Brain pericyte (primary cell): ENCODE results near the gene TCP11L1.
"Not testable (repeated sequence)": the region's sequence is repeated elsewhere in the genome, so short reads cannot be mapped to it uniquely, and the experiment has no call there.

Experiments
- DNase-seq: peaks from one replicate; pipeline ENCODE4 v3.0.0-alpha.2; 2012; ENCODE audit warnings: low read depth, low spot score

TCP11L1 gene

DNA sequence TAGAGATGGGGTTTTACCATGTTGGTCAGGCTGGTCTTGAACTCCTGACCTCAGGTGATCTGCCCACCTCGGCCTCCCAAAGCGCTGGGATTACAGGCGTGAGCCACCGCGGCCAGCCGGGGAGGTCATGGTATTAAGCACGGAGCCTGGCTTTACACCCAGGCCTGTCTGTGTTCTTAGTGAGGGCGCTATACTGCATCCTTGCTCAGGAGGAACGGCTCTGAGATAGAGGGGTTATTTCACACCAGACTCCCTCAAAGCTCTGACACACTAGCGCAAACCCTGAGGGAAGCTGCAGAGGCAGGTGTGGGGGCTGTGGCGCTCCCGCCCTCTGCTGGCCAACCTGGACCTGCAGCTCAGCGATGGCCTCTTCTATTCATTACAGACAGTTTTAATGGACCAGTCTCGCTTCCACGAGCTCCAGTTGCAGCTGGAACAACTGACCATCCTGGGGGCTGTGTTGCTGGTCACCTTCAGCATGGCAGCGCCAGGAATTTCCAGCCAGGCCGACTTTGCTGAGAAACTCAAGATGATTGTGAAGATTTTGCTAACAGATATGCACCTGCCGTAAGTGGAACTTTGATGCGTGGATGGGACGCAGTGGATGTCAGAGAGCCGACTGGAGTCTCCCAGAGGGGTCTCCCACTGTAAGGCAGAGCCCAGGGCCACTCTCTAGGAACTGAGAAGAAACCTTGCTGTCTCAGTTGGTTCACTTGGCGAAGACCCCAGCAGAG, 26.2 kb downstream of the TCP11L1 start:
- peak; percentile 6 for DNase-seq

DNA sequence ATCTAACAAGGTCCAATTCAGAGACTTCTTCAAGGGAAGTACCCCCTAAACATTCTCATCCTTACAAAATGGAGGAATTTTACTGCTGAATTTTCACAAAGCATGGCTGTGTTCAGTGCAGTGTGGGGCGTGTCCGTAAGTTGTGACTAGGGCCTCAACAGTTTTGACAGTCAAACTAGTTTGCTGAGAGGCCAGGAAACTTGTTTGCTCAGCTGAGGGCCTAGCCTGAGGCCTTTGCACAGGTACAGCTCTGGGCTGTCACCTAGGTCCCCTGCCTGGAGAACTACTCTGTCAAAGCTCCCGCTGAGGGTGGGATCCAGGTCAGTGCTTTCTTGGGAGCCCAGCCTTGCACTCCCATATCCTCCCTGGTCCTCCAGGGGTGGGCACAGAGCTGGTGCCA, 27.9 kb downstream of the TCP11L1 start:
- DNase-seq, result no peak

DNA sequence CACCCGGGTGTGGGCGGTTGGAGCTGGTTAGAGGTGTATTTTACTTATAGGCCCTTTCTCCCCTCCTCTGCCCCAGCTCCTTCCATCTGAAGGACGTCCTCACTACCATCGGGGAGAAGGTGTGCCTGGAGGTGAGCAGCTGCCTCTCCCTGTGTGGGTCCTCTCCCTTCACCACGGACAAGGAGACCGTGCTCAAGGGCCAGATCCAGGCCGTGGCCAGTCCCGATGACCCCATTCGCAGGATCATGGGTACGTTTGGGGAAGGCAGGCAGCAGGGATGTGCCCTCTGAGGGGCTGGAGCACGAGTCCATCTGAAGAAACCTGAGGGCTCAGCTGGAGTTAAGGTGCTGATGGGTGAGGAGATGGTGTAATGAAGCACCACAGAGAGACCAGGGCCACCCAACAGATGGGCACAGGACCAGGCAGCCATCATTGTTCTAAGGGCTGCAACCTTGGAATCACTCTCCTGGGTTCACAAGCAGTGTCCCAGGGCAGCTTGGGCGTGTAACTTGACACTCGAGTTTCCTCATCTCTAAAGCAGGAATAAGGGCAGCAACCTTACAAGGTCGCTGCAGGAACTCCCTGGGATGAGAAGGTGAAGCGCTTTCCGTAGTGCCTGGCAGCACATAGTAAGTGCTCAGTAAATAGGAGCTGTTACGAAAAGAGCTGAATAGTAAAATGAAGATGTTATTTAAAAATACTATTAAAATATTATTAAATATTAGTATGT, 29.4 kb downstream of the TCP11L1 start:
- no peak for DNase-seq

DNA sequence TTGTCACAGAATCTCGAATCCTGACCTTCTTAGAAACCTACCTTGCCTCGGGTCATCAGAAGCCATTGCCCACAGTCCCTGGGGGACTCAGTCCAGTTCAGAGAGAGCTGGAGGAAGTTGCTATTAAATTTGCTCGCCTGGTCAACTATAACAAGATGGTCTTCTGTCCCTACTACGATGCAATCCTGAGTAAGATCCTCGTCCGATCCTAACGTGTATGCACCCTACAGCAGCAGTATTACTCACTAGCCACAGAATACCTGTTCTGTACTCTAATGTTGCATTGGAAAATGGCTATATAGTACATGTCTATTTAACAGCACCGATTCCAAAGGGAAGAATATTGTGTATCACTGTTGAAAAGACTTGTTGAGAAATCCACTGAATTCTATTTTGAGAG, 33.1 kb downstream of the TCP11L1 start:
- no peak for DNase-seq

DNA sequence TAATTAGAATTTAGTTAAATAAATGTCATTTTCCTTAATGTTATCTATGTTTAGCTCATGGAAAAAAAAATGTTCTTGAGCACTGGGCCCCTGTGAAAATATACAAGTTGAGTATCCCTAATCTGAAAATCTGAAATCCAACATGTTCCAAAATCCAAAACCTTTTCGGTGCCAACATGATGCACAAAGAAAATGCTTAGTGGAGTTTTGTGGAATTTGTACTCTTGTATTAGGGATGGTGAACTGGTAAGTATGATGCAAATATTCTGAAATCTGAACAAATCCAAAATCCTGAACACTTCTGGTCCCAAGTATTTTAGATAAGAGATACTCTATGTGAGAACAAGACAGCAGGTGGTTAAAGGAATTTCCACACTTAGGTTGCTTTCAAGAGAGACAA, 44.5 kb downstream of the TCP11L1 start:
- DNase-seq, result no peak

DNA sequence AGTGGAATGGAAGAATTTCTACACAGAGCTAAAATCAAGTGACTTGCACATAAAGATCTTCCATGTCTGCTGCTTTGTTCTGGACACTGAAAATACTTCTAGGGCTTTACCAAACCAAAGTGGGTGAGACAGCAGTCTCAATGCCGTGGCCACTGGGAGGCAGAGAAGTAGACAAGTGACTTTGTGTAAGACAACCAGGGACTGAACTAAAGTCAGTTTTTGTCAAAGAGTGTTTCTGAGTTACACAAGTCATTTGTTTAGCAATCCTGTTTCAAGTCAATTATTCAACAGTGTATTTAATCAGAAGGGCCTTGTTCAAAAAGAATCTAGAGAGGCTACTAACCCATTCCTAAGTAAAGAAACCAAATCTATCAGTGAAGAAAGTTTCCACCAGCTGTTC, 46.6 kb downstream of the TCP11L1 start:
- DNase-seq, result no peak

DNA sequence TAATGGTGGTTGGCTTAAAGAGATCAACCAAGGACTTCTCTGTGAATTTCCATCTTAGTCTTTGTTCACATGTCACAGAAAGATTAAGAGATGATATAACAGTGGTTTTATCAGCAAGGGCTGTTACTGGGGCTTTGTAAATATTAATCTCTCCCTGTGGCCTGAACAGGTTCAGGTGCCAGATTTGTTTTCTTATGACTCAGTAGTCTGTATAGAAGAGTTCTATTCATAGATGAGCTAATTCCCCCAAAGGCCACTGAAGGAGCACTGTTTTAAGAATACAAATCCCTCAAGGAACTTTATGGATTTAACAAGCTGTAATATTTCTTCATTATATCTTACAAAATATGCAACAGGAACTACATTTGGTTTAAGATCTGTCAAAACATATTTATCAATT, 50.4 kb downstream of the TCP11L1 start:
- DNase-seq, result no peak

DNA sequence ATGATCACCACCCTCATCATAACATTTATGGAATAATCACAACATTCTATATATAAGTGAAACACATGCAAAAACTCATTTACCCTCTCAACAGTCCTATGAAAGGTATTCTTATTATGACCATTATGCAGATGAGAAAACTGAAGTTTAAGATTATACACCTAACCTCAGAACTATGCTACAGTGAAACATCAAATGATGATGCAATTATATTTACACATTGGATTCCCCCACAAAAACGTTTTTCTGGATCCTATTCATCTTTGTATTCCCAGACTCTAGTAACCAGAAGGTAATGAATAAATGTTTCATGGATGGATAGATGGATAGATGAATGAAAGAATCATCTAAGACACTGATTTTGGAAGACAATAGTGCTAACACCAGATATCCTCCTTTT, 54.8 kb downstream of the TCP11L1 start:
- no peak for DNase-seq

DNA sequence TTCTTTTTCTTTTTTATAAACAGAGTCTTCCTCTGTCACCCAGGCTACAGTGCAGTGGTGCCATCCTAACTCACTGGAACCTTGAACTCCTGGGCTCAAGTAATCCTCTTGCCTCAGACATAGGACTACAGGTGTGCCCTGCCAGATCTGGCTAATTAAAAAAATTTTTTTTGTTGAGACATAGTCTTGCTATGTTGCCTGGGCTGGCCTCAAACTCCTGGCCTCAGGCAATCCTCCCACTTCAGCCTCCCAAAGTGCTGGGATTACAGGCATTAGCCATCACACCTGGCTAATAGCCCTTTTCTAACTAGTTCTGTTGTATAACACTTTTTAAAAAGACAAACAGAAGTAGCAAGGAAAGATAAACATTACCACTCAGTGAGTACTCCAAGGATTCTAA, 64.5 kb downstream of the TCP11L1 start:
- no peak for DNase-seq

DNA sequence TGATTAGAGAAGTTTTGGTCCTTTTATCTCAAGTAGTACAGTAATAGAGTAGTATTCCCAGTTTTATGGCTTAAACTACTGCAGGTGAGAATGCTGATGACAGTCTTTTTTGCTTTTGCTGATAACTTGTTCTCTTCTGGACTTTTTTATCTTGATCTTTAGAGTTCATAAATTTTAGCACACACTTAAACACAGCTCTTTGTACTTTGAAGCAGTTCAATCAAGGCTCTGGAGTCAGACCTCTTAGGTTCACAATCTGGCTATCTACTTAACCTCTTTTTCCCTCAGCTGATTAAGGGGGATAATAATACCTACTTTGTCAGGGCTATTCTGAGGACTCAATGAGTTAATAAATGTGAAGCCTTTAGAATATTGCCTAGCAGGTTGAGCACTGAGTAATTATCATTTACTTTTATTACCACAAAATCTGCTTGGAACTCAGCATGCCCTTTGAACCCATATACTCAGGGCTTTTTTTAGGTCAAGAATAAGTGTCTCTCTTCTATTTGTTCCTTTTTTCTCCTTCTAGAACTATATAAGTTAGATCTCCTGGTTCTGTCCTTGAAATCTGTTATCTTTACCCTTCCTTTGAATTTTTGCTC, 70.0 kb downstream of the TCP11L1 start:
- DNase-seq, result no peak

DNA sequence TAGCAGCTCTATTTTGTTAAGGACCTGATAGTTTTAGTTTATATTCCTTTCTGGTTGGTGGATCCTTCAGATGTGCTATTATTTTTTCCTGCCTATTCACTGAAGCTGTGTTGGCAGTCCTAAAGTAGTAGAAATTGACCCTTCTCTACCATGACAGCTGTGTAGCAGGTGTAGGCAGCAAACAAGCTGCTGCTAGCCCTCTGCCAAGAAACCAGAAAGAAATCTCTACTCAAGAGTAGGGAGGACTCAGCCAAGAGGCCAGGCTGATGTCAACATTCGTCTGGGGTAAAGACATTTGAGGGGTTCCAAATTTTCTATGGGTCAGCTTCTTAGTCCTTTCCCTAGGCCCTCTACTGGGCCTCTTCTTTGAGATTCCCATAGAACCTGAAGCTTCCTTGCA, 70.7 kb downstream of the TCP11L1 start:
- DNase-seq, result no peak

DNA sequence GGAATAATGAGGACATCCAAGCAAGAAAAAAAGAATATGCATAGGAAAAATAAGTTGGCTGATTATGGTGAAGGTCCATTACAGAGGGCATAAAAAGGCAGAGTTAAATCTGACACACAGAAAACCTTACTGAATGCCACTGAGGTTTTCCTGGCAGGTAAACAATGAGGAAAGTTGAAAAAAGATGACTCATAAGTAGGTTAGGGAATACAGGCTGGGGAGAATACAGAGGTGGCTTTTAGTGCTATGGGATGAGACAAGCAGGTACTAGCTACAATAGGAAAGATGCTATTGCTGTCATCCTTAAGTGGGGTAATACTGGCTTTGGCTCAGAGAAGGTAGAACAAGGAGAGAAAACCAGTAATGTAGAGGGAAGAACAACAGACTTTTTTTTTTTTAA, 77.2 kb downstream of the TCP11L1 start:
- DNase-seq, result no peak

DNA sequence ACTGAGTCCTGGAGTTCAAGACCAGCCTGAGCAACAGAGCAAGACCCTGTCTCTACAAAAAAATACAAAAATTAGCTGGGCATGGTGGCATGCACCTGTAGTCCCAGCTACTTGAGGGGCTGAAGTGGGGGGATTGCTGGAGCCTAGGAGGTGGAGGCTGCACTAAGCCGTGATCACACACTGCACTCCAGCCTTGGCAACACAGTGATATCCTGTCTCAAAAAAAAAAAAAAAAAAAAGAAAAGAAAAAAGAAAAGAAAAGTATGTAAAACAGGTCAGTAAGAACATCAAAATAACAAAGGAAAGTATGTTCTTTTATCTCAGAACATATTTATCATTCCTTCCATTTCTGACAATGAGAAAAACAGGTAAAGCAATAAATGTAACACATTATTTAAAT, 83.3 kb downstream of the TCP11L1 start:
- DNase-seq, result not testable (repeated sequence)
